SK-N-SH (cell line): ENCODE data around the gene ITGBL1.

Source experiments
- CTCF ChIP-seq: fragments of 200-600 bp; sonication (generic); IDR thresholded peaks from 2 replicates; pipeline ENCODE4 v1.6.1; 2017; ENCODE audit warnings: antibody characterized with exemption, mild to moderate bottlenecking, moderate library complexity
- RFX5 ChIP-seq: IDR thresholded peaks from 2 replicates; pipeline ENCODE4 v1.6.1; 2012; ENCODE audit warnings: mild to moderate bottlenecking, improper control_type of control experiment, low read length

- TF ChIP-seq RFX5 (no peak), CTCF (no peak)
Observed at GRCh38 chr13:101451641-101452040, 834 bp upstream of the ITGBL1 start.
